Fibroblast of skin of left biceps (primary cell): ENCODE results near the gene ETFBKMT.

Source experiments
- DNase-seq, 2 experiments: peaks; one replicate each; pipeline ENCODE4 v3.0.0-alpha.2; 2013; ENCODE audit warnings: low read depth in 2 of 2

The ETFBKMT gene

GRCh38 chr12:31659087-31659942 lies at the start of gene ETFBKMT:
TSS of gene ETFBKMT (plus strand) at chr12:31659688. CDS start at chr12:31661954, 2,266 bp downstream.
- peak; percentile 38 to 41 for DNase-seq

DNA sequence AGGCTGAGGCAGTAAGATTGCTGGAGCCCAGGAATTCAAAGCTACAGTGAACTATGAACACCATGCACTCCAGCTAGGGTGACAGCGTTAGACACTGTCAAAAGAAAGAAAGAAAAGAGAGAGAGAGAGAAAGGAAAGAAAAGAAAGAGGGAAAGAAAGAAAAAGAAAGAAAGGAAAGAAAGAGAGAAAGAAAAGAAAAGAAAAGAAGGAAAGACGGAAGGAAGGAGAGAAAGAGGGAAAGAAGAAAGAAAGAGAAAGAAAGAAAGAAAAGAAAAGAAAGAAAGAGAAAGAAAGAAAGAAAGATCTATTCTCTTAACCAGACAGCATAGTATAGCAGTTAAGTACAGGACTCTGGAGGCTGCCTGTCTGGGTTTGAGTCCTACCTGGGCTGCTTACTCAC lies 46.7 kb upstream of the ETFBKMT start:
- no peak for DNase-seq

- no peak for DNase-seq
Measured at GRCh38 chr12:31618228-31619025, 41.1 kb upstream of the ETFBKMT start.

- no peak for DNase-seq
Measured at GRCh38 chr12:31620311-31620710, 39.2 kb upstream of the ETFBKMT start.

- no peak for DNase-seq
Measured at GRCh38 chr12:31622038-31622437, 37.5 kb upstream of the ETFBKMT start.

DNA sequence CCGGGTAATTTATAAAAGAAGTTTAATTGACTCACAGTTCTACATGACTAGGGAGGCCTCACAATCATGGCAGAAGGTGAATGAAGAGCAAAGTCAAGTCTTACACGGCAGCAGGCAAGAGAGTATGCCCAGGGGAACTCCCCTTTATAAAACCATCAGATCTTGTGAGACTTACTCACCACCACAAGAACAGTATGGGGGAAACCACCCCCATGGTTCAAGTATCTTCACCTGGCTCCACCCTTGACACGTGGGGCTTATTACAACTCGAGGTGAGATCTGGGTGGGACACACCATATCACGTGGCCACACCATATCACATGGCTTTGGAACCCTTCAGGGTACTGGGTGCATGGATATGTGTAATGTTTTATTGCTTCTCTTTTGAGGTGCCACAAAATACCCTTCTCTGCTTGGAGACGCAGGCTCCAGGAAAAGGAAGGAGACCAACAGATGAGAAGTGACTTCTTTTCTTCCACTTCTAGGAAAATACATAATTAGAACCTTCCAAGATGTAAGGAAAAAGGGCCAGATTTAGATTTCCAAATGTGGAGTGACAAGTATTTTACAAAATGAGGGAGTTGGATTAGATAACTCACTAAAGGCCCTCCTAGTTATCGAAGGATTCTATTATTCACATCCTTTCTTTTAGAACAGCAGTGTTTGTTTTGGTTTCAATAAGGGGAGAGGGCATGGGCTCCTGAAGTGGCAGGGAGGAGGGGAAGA lies 33.1 kb upstream of the ETFBKMT start:
- no peak for DNase-seq

GRCh38 chr12:31627456-31628054 lies 31.9 kb upstream of the ETFBKMT start:
- no peak for DNase-seq

- peak in 1 of 2 experiments; percentile 13 for DNase-seq
Measured at GRCh38 chr12:31629756-31630732, 29.4 kb upstream of the ETFBKMT start.

- DNase-seq = no peak
Measured at GRCh38 chr12:31631023-31631724, 28.3 kb upstream of the ETFBKMT start.

DNA sequence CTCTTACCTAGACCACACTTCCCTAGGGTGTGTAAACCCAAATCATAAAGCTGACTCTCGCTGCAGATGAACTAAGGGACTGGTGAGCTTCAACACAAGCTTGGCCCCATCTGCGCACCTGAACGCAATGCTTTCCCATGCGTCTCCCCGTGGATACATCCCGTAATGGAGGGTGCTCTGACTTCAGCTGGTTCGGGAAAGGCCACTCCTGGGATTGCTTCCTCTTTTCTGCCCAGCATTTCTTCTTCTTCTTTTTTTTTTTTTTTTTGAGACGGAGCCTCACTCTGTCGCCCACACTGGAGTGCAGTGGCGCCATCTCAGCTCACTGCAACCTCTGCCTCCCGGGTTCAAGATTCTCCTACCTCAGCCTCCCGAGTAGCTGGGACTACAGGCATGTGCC lies 27.7 kb upstream of the ETFBKMT start:
- DNase-seq = no peak

DNA sequence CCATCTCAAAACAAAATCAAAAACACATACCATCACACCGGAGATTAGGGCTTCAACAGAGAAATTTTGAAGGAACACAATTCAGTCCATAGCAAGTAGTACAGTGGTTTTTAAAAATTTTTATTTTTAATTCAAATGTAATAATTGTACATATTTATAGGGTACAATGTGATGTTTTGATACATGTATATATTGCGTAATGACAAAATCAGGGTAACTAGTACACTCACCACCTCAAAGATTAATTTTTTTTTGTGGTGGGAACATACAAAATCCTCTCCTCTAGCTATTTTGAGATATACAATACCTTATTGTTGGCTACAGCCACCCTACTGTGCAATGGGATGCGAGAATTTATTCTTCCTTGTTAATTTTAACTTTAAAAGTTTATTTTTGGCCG lies 26.0 kb upstream of the ETFBKMT start:
- no peak for DNase-seq

GRCh38 chr12:31634620-31635019 lies 24.9 kb upstream of the ETFBKMT start:
- DNase-seq = no peak

DNA sequence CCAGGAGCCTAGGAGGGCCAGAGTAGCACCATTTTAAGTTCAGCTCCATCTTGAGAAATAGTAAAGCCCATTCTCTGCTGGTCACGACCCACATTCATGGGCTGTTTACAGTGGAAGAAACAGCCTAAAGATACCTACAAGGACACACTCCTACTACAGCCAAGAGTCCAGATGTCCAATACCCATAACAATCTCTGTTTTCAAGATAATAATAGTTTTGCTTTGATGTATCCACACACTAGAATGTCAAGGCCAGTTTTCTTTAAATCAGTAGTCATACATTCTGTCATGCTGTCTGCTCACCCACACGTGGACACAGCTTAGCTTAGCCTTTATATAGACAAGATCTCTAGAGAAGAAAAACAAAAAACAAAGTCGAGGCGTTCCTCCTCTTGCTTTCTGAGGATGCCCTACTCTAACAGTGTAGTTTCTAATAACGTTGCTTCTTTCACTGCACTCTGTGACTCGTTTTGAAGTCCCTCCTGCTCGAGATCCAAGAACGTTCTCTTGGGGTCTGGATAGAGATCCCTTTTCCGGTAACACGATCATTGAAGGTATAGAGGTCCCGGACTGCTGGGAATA lies 17.9 kb upstream of the ETFBKMT start:
- DNase-seq = no peak

- DNase-seq = no peak
Measured at GRCh38 chr12:31644536-31644935, 15.0 kb upstream of the ETFBKMT start.

GRCh38 chr12:31645924-31646323 lies 13.6 kb upstream of the ETFBKMT start:
- no peak for DNase-seq

DNA sequence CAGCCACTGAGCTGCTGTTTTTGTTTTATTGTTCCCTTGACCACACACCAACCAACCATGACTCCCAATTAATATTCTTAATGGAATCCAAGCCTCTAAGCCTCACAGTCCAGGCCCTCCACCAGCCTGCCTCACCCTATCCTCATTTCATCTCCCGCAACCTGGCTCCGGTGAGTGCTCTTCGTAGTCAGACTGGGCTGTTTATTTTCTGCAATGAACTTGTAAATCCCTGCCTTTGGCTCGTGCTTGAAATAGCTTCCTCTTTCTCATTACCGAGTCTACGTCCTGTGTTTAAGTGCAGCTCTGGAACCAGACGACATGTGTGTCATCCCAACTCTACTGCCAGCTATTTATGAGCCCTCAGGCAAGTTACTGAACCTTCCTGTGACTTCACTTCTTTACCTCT lies 12.4 kb upstream of the ETFBKMT start:
- no peak for DNase-seq

DNA sequence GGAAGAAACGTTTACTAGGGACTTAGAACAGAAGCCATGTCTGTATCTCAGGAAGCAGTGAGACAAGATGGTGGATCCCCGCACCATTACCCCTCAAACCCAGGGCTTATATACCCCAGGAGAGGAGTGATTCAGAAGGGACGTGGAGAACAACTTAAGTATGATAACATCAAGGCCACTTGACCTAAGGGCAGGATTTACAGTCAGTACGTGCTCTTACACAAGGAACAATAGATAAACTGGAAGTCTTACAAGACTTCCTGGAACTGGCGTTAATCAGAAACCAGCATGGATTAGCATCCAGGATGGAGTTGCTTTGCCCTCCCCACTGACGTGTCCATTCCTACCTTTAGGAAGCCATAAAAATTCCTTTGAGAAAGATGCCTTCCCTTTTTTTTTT lies 8.6 kb upstream of the ETFBKMT start:
- no peak for DNase-seq

GRCh38 chr12:31651893-31652521 lies 7.5 kb upstream of the ETFBKMT start:
- no peak for DNase-seq

- DNase-seq = no peak
Measured at GRCh38 chr12:31655208-31655607, 4.3 kb upstream of the ETFBKMT start.
